Hepatocyte (in vitro differentiated cells): ENCODE results near the gene PWP2. TPM values are rescaled to one million over a fixed set of nuclear protein-coding genes. Genes with fewer than 3 reads are reported as not detected.

Experiments
- DNase-seq: peaks from one replicate; pipeline ENCODE4 v3.0.0-alpha.2; 2016; ENCODE audit warnings: low spot score
- H2AFZ ChIP-seq: fragments of 200-600 bp; sonication (generic); 2 replicates; pipeline ENCODE4 v1.6.0; 2016; ENCODE audit warnings: antibody characterized with exemption, mild to moderate bottlenecking
- H3K27ac ChIP-seq: fragments of 200-600 bp; sonication (generic); 2 replicates; pipeline ENCODE4 v1.5.1; 2016; ENCODE audit warnings: mild to moderate bottlenecking
- H3K27me3 ChIP-seq: fragments of 200-600 bp; sonication (generic); 2 replicates; pipeline ENCODE4 v1.6.1; 2016
- H3K36me3 ChIP-seq: fragments of 200-600 bp; sonication (generic); replicated peaks from 2 replicates; pipeline ENCODE4 v1.5.1; 2016; ENCODE audit warnings: low read depth; ENCODE audit not compliant: insufficient read depth
- H3K4me1 ChIP-seq: fragments of 200-600 bp; sonication (generic); 2 replicates; pipeline ENCODE4 v1.5.1; 2016; ENCODE audit warnings: mild to moderate bottlenecking, moderate library complexity; ENCODE audit not compliant: insufficient read depth
- H3K4me2 ChIP-seq: fragments of 200-600 bp; sonication (generic); 2 replicates; pipeline ENCODE4 v1.6.0; 2016
- H3K4me3 ChIP-seq: fragments of 200-600 bp; sonication (generic); 2 replicates; pipeline ENCODE4 v1.5.1; 2016; ENCODE audit warnings: mild to moderate bottlenecking
- H3K79me2 ChIP-seq: fragments of 200-600 bp; sonication (generic); 2 replicates; pipeline ENCODE4 v1.6.0; 2017; ENCODE audit warnings: mild to moderate bottlenecking
- H3K9me2 ChIP-seq: fragments of 200-600 bp; sonication (generic); replicated peaks from 2 replicates; pipeline ENCODE4 v1.6.0; 2017; ENCODE audit warnings: mild to moderate bottlenecking; ENCODE audit not compliant: insufficient read depth
- H3K9me3 ChIP-seq: fragments of 200-600 bp; sonication (generic); 2 replicates; pipeline ENCODE4 v1.5.1; 2016; ENCODE audit warnings: low read depth, mild to moderate bottlenecking
- H4K20me1 ChIP-seq: fragments of 200-600 bp; sonication (generic); 2 replicates; pipeline ENCODE4 v1.6.0; 2016; ENCODE audit warnings: mild to moderate bottlenecking; ENCODE audit not compliant: insufficient read depth, poor library complexity, severe bottlenecking
- EZH2 ChIP-seq: fragments of 200-600 bp; sonication (generic); IDR thresholded peaks from 2 replicates; pipeline ENCODE4 v1.6.1; 2016; ENCODE audit warnings: antibody characterized with exemption, mild to moderate bottlenecking, borderline replicate concordance
- EZH2phosphoT487 ChIP-seq: fragments of 200-600 bp; sonication (generic); IDR thresholded peaks from one replicate; pipeline ENCODE4 v1.6.1; 2018; ENCODE audit warnings: antibody characterized with exemption, mild to moderate bottlenecking, low read depth, moderate library complexity; ENCODE audit not compliant: unreplicated experiment, severe bottlenecking
- WGBS: methylation state at CpG from one replicate; pipeline ENCODE4 v1.1.6; 2016; ENCODE audit warnings: low lambda C conversion rate; ENCODE audit errors: missing lambda C conversion rate; 5-methylcytosine and 5-hydroxymethylcytosine counted together
- polyA plus RNA-seq: library from polyadenylated mRNA; unstranded; fragments of >200 nt; fragmentation: Nextera tagmentation; extraction: Ambion mirVana; gene quantifications from 2 replicates; pipeline ENCODE4 v1.2.1, GENCODE V29; 2016
- total RNA-seq: library from RNA; depleted of rRNA; stranded (reverse); fragments of >200 nt; gene quantifications from 2 replicates; pipeline ENCODE4 v1.2.3, GENCODE V29; 2014
- TF ChIP-seq, protein P1 (sequence below): fragments of 200-600 bp; sonication (generic); IDR thresholded peaks from 2 replicates; pipeline ENCODE4 v1.5.1; 2016; ENCODE audit warnings: antibody characterized with exemption, mild to moderate bottlenecking; ENCODE audit not compliant: poor library complexity

PWP2 gene
- total and polyA plus RNA-seq, 2 experiments from 2014 or later: 0.36 to 1.3 TPM

DNA sequence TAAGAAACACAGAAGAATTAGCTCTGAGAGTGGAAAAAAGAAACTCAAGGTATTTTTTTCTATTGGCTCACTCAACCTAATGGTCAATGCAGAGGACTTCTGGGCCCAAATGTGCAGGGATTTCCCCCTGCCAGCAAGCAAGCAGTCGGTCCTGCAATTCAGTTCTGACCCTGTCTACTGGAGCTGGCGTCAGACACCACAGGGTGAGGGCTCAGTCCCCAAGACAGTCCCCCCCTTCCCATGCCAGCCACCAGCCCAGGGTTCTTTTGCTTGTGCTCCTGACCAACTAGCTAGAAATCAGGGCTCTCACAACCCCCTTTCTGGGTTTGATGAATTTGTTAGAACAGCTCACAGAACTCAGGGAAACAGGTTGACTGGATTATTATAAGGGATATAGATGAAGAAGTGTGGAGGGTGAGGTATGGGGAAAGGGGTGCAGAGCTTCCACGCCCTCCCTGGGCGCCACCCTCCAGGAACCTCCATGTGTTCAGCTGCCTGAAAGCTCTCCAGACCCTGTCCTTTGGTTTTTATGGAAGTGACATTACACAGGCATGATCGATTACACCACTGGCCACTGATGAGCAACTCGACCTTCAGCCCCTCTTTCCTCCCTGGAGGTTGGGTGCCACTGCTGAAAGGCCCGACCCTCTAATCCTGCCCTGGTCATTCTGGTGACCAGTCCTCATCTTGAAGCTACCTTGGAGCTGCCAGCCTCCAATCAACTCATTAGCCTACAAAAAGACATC is 22.5 kb upstream of the PWP2 start:
- 93% methylated on average over 7 of the region's 7 CpGs for WGBS
- Histone ChIP-seq H3K27me3 (no peaks in the 10 kb centered on the region), H3K9me3 (no peaks in the 10 kb centered on the region), H3K36me3 (no peaks in the 10 kb centered on the region), H3K27ac (peak overlapping the region; percentile 53), H3K4me1 (peaks cover 12% of the 10 kb centered on the region), H3K4me3 (no peak overlapping the region), H3K4me2 (no peak overlapping the region), H2AFZ (no peak overlapping the region), H4K20me1 (no peaks in the 10 kb centered on the region), H3K9me2 (no peaks in the 10 kb centered on the region), H3K79me2 (no peaks in the 10 kb centered on the region)
- TF ChIP-seq EZH2phosphoT487 (no peak), EZH2 (no peak)
- TF ChIP-seq, protein P1, sequence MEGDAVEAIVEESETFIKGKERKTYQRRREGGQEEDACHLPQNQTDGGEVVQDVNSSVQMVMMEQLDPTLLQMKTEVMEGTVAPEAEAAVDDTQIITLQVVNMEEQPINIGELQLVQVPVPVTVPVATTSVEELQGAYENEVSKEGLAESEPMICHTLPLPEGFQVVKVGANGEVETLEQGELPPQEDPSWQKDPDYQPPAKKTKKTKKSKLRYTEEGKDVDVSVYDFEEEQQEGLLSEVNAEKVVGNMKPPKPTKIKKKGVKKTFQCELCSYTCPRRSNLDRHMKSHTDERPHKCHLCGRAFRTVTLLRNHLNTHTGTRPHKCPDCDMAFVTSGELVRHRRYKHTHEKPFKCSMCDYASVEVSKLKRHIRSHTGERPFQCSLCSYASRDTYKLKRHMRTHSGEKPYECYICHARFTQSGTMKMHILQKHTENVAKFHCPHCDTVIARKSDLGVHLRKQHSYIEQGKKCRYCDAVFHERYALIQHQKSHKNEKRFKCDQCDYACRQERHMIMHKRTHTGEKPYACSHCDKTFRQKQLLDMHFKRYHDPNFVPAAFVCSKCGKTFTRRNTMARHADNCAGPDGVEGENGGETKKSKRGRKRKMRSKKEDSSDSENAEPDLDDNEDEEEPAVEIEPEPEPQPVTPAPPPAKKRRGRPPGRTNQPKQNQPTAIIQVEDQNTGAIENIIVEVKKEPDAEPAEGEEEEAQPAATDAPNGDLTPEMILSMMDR: no peak
- DNase-seq: no peak

GRCh38 chr21:44085491-44086321 is 21.5 kb upstream of the PWP2 start:
- H3K27me3 ChIP-seq: no peaks in the 10 kb centered on the region
- peaks cover 12% of the 10 kb centered on the region for H3K4me1 ChIP-seq
- no peaks in the 10 kb centered on the region for H4K20me1 ChIP-seq
- H3K27ac ChIP-seq: no peak overlapping the region
- TF ChIP-seq, protein P1: no peak
- TF ChIP-seq EZH2phosphoT487: no peak
- no peak for TF ChIP-seq EZH2
- 91% methylated on average over 15 of the region's 15 CpGs for WGBS
- H3K79me2 ChIP-seq: no peaks in the 10 kb centered on the region
- DNase-seq: no peak
- no peaks in the 10 kb centered on the region for H3K36me3 ChIP-seq
- no peaks in the 10 kb centered on the region for H3K9me3 ChIP-seq
- no peak overlapping the region for H3K4me2 ChIP-seq
- no peak overlapping the region for H3K4me3 ChIP-seq
- H2AFZ ChIP-seq: no peak overlapping the region
- no peaks in the 10 kb centered on the region for H3K9me2 ChIP-seq

GRCh38 chr21:44086636-44087425 is 20.4 kb upstream of the PWP2 start:
- Histone ChIP-seq H3K9me2 (no peaks in the 10 kb centered on the region), H3K4me1 (peaks cover 12% of the 10 kb centered on the region), H3K36me3 (no peaks in the 10 kb centered on the region), H4K20me1 (no peaks in the 10 kb centered on the region), H3K79me2 (no peaks in the 10 kb centered on the region), H3K27ac (no peak overlapping the region), H3K4me2 (no peak overlapping the region), H3K4me3 (no peak overlapping the region), H2AFZ (no peak overlapping the region), H3K9me3 (no peaks in the 10 kb centered on the region), H3K27me3 (no peaks in the 10 kb centered on the region)
- TF ChIP-seq, protein P1: no peak
- TF ChIP-seq EZH2phosphoT487 (no peak), EZH2 (no peak)
- DNase-seq: no peak
- 92% methylated on average over 19 of the region's 21 CpGs for WGBS
